ENCODE results near the gene CSF1.

DNA sequence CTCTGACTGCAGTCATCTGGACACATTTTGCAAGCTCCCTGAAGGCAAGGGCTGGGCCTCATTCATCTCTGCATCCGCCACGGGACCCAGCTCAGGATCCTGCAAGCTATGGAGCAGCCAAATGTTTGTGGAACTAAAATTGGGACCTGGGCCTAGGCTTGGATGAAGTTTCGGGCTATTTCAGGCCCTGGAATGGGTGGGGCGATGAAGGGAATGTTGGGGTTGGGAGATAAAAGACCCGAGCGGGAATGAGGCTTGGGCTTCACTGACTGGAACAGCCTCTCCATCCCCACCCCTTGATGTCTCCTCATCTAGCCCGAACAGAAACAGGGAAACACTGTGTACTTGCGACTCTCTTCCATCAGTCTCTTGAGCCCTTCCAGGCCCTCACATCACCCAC is 66.6 kb downstream of the CSF1 start:
- TF ChIP-seq CTCF (optimal IDR thresholded peaks at IDR 0.05 in 1 of 3, IDR thresholded peaks at IDR 0.05 in 1 of 3, conservative IDR thresholded peaks at IDR 0.05 in 1 of 3; ENCODE audit: extremely low read depth in 1 of 3, insufficient read depth in 2 of 3, low read length in 3 of 3): no peak
- TF ChIP-seq EZH2 (IDR thresholded peaks at IDR 0.05; ENCODE audit: low read length): no peak

Data from keratinocyte (primary cell).